HL-60 (cell line): ENCODE measurements around the gene CNTN1.

ENCODE experiments used
- DNase-seq, 2 experiments: peaks; one replicate each; pipeline ENCODE4 v3.0.0-alpha.2; 2010 to 2020; ENCODE audit warnings: low read depth in 1 of 2, low spot score in 1 of 2
- H3K27ac ChIP-seq: fragments of 250-450 bp; sonication (Bioruptor Pico); replicated peaks from 2 replicates; pipeline ENCODE4 v1.5.1; 2020; ENCODE audit warnings: mild to moderate bottlenecking, moderate library complexity
- H3K27me3 ChIP-seq: fragments of 250-450 bp; sonication (Bioruptor Pico); 2 replicates; pipeline ENCODE4 v1.5.1; 2021; ENCODE audit warnings: mild to moderate bottlenecking, moderate library complexity; ENCODE audit not compliant: insufficient read depth, poor library complexity, severe bottlenecking
- H3K4me3 ChIP-seq: replicated peaks from 2 replicates; pipeline ENCODE4 v1.5.1; 2011; ENCODE audit warnings: mild to moderate bottlenecking, control low read depth, low read length; ENCODE audit not compliant: insufficient read depth
- CTCF ChIP-seq: IDR thresholded peaks from one replicate; pipeline ENCODE4 v1.5.1; 2011; ENCODE audit warnings: low read length, control low read depth, inconsistent platforms; ENCODE audit not compliant: insufficient read depth
- GABPA ChIP-seq: IDR thresholded peaks from 2 replicates; pipeline ENCODE4 v1.6.1; 2012; ENCODE audit warnings: low read depth
- POLR2AphosphoS5 ChIP-seq: IDR thresholded peaks from 2 replicates; pipeline ENCODE4 v1.6.1; 2012; ENCODE audit warnings: low read depth
- REST ChIP-seq: IDR thresholded peaks from 2 replicates; pipeline ENCODE4 v1.6.1; 2012; ENCODE audit warnings: low read depth; ENCODE audit not compliant: insufficient replicate concordance
- SPI1 ChIP-seq: IDR thresholded peaks from 2 replicates; pipeline ENCODE4 v1.6.1; 2012; ENCODE audit warnings: low read depth, mild to moderate bottlenecking, borderline replicate concordance

CNTN1 gene

DNA sequence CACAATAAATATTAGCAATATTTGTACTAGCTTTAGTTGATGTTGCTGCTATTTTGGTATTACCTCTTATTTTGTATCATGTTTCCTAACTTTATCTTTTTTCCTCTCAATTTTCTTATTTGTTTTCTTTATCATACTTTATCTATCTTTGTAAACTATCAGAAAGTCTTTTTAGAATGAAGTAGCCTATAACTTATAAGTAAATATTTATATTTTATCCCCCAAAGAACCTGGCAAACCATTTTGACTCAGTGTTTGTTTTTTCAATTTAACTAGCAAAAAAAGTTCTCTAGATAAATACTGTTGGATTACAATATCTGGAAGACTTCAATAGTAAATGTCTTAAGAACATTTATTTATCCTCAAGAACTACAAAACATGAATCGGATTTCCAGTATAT, 360.2 kb downstream of the CNTN1 start:
- Histone ChIP-seq H3K4me3 (no peak overlapping the region), H3K27me3 (no peaks in the 10 kb centered on the region), H3K27ac (no peak overlapping the region)
- no peak for DNase-seq
- no peak for TF ChIP-seq CTCF
- TF ChIP-seq REST = no peak
- TF ChIP-seq GABPA = no peak
- TF ChIP-seq POLR2AphosphoS5 = no peak
- no peak for TF ChIP-seq SPI1

DNA sequence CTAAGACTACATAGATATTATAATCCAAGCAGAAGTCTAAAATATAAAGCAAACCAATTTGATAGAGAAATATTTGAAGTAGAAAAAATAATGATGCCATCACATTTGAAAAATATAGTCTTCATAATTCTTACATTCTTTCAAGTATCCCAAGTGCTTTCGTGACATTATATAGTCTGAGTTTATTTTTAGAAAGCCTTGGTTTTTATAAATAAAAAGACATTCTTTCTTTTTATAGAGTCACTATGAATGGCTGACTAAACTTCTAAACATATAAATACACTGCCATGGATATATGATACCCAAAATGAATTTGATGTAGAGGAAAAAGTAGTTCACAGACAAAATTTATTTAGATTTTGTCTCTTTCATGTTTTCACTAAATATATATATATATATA, 360.8 kb downstream of the CNTN1 start:
- Histone ChIP-seq H3K27me3 (no peaks in the 10 kb centered on the region), H3K4me3 (no peak overlapping the region), H3K27ac (no peak overlapping the region)
- no peak for DNase-seq
- no peak for TF ChIP-seq CTCF
- TF ChIP-seq GABPA = no peak
- TF ChIP-seq POLR2AphosphoS5 = no peak

- no peaks in the 10 kb centered on the region for H3K27me3 ChIP-seq
- no peak overlapping the region for H3K4me3 ChIP-seq
- TF ChIP-seq GABPA (no peak), POLR2AphosphoS5 (no peak), REST (no peak), CTCF (no peak), SPI1 (no peak)
- DNase-seq = no peak
- no peak overlapping the region for H3K27ac ChIP-seq
Observed at GRCh38 chr12:41055875-41056577, 363.8 kb downstream of the CNTN1 start.

GRCh38 chr12:41058266-41058665, 366.0 kb downstream of the CNTN1 start:
- TF ChIP-seq SPI1 (no peak), REST (no peak), GABPA (no peak), POLR2AphosphoS5 (no peak), CTCF (no peak)
- no peak for DNase-seq
- Histone ChIP-seq H3K4me3 (no peak overlapping the region), H3K27me3 (no peaks in the 10 kb centered on the region), H3K27ac (no peak overlapping the region)
